GM23338 (cell line): ENCODE results near the gene ST6GALNAC3.

Experiments
- CREB1 ChIP-seq: fragments of 250-450 bp; sonication (Bioruptor Pico); IDR thresholded peaks from 2 replicates; pipeline ENCODE4 v1.5.0; 2020; ENCODE audit warnings: low read depth, mild to moderate bottlenecking, moderate library complexity
- EZH2 ChIP-seq: fragments of 200-600 bp; sonication (generic); IDR thresholded peaks from one replicate; pipeline ENCODE4 v1.8.0; 2017; ENCODE audit warnings: antibody characterized with exemption, mild to moderate bottlenecking, low read depth; ENCODE audit not compliant: unreplicated experiment
- EZH2phosphoT487 ChIP-seq: fragments of 200-600 bp; sonication (generic); IDR thresholded peaks from one replicate; pipeline ENCODE4 v1.8.1; 2018; ENCODE audit warnings: antibody characterized with exemption; ENCODE audit not compliant: unreplicated experiment
- NANOG ChIP-seq: IDR thresholded peaks from 2 replicates; pipeline ENCODE4 v1.6.1; 2016; ENCODE audit warnings: antibody characterized with exemption, borderline replicate concordance
- POLR2AphosphoS5 ChIP-seq: IDR thresholded peaks from 2 replicates; pipeline ENCODE4 v1.6.1; 2016; ENCODE audit warnings: antibody characterized with exemption, low read depth
- ZNF331 ChIP-seq: fragments of 250-450 bp; sonication (Bioruptor Pico); IDR thresholded peaks from 2 replicates; pipeline ENCODE4 v1.5.0; 2020; ENCODE audit warnings: low read depth, mild to moderate bottlenecking, moderate library complexity
- TF ChIP-seq, protein P1 (sequence below), 2 experiments: fragments of 200-600 bp in 1 of 2; sonication (generic) in 1 of 2; conservative IDR thresholded peaks; 2 replicates each; pipeline versions ENCODE4 v1.5.1 to v1.6.1; 2016 to 2017; ENCODE audit warnings: antibody characterized with exemption in 2 of 2, low read depth in 2 of 2, mild to moderate bottlenecking in 2 of 2, moderate library complexity in 1 of 2
- TF ChIP-seq, protein P2 (sequence below): IDR thresholded peaks from one replicate; pipeline ENCODE4 v1.6.1; 2018; ENCODE audit warnings: antibody characterized with exemption; ENCODE audit not compliant: unreplicated experiment

DNA sequence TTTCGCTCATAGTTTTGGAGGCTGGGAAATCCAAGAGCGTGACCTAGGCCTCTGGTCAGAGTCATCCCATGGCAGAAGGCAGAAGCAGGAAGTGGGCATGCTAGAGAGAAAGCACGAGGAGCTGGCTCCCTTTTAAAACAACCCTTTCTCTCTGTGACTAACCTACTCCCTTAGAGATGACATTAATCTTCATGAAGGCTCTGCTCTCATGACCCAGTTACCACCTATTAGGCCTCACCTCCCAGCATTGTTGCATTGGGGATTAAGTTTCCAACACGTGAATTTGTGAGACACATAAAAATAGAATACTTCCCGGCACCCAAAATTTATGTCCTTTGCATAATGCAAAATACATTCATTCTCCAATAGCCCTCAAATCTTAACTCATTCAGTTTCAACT, 569.6 kb downstream of the ST6GALNAC3 start:
- TF ChIP-seq, protein P1, sequence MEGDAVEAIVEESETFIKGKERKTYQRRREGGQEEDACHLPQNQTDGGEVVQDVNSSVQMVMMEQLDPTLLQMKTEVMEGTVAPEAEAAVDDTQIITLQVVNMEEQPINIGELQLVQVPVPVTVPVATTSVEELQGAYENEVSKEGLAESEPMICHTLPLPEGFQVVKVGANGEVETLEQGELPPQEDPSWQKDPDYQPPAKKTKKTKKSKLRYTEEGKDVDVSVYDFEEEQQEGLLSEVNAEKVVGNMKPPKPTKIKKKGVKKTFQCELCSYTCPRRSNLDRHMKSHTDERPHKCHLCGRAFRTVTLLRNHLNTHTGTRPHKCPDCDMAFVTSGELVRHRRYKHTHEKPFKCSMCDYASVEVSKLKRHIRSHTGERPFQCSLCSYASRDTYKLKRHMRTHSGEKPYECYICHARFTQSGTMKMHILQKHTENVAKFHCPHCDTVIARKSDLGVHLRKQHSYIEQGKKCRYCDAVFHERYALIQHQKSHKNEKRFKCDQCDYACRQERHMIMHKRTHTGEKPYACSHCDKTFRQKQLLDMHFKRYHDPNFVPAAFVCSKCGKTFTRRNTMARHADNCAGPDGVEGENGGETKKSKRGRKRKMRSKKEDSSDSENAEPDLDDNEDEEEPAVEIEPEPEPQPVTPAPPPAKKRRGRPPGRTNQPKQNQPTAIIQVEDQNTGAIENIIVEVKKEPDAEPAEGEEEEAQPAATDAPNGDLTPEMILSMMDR (conservative IDR thresholded peaks at IDR 0.05; ENCODE audit: low read depth in 2 of 2) = no peak
- TF ChIP-seq EZH2 (no peak), EZH2phosphoT487 (no peak), CREB1 (CRISPR knock-in tag) (no peak), NANOG (no peak), POLR2AphosphoS5 (no peak), ZNF331 (CRISPR knock-in tag) (no peak)
- TF ChIP-seq, protein P2, sequence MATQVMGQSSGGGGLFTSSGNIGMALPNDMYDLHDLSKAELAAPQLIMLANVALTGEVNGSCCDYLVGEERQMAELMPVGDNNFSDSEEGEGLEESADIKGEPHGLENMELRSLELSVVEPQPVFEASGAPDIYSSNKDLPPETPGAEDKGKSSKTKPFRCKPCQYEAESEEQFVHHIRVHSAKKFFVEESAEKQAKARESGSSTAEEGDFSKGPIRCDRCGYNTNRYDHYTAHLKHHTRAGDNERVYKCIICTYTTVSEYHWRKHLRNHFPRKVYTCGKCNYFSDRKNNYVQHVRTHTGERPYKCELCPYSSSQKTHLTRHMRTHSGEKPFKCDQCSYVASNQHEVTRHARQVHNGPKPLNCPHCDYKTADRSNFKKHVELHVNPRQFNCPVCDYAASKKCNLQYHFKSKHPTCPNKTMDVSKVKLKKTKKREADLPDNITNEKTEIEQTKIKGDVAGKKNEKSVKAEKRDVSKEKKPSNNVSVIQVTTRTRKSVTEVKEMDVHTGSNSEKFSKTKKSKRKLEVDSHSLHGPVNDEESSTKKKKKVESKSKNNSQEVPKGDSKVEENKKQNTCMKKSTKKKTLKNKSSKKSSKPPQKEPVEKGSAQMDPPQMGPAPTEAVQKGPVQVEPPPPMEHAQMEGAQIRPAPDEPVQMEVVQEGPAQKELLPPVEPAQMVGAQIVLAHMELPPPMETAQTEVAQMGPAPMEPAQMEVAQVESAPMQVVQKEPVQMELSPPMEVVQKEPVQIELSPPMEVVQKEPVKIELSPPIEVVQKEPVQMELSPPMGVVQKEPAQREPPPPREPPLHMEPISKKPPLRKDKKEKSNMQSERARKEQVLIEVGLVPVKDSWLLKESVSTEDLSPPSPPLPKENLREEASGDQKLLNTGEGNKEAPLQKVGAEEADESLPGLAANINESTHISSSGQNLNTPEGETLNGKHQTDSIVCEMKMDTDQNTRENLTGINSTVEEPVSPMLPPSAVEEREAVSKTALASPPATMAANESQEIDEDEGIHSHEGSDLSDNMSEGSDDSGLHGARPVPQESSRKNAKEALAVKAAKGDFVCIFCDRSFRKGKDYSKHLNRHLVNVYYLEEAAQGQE = no peak
